Stimulated activated CD8-positive, alpha-beta memory T cell treated with anti-CD3 and anti-CD28 coated beads, Interleukin-2, amount 100 ng/mL, for 48 hours (primary cell): ENCODE results near the gene LYL1.

ENCODE experiments used
- DNase-seq, 2 donors: peaks; one replicate each; pipeline ENCODE4 v3.0.0-alpha.2; 2020; ENCODE audit warnings: low read depth in 2 of 2

Gene LYL1

GRCh38 chr19:13056052-13056660, 46.5 kb downstream of the LYL1 start:
- DNase-seq, result no peak

- DNase-seq, result no peak
These were observed 47.2 kb downstream of the LYL1 start for GRCh38 chr19:13055213-13056051.

DNA sequence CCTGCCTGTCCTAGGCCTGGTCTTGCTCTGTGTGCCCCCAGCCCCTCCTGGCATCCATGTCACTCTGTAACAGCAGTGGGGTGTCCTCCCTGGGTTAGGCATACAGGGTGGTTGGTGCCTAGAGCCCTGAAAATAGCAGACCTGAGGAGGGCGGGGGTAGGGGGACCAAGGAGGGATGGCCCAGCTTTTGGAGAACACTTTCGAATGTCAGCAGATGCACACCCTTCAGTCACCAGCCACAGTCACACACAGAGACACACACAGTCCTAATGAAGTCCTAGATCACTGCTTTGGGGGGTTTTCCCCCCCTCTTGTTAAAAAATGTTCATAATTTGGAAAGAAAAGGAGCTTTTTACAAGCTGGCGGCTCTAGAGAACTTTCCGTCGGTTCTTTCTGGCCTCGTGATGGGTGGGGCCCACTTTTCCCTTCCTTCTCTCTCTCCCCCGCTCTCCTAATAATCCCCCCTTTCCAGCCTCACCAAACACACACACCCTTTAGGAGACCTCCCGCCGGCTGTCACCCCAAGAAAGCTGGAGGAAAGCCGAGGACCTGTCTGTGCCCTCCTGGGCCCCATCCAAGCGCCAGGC, 47.9 kb downstream of the LYL1 start:
- DNase-seq, result no peak

DNA sequence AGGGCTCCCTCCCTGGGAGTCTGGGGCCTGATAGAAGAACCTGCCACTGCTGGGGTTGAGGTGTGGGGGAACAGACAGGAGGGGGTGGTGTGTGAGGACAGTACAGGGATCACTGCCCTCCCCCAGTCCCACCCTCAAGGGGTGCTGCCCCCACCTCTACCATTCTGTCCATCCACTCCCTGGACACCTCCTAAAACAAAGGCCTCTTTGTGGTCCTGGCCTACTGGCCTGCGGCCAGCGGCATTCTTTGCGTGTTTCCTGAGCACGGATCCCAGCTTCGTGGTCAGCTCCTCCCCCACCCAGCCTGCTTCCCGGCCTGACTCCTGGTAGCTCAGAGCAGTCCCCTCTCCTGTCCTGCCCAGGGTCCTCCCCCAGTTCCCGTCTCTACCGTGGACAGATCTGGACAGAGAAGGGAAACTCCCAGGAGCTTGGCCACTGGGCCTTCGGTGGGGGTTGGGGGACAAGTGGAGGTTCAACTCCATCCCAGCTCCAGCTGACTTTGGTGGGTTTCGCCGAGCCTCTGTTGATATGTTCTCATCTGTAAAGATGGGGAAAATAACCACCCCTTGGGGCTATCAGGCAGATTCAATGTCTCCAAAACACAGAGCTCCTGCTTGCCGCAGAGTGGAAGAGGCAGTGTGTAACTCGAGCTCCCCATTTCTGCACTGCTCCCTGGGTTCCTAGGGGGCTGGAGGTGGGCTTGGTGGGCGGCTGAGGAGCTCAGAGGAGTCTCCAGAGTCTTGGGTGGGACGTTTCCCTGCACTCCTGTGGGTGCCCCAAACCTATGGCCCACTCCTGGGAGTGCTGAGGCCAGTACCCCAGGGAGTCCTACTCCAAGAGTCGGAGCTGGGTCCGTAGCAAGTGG, 48.7 kb downstream of the LYL1 start:
- no peak for DNase-seq

DNA sequence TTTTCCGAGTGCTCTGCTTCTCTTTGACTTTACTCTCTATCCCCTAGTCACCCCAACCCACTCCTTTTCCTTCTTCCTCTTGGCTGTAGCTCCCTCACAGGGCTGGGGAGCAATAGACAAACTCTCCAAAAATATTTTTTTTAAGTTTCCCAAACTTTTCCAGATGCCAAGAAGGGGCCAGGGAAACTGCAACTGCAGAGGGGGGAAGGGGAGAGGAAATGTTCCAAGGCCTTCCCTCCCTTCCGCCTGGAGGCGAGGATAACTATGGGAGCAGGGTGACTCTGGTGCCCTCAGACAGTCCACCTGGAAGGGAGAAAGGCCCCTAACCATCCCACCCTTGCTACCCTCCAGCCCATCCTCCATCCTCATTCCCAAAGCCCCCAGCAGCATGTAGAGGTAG, 49.4 kb downstream of the LYL1 start:
- no peak for DNase-seq

- DNase-seq, result no peak
These were observed 50.0 kb downstream of the LYL1 start for GRCh38 chr19:13052447-13053175.

GRCh38 chr19:13051557-13052165, 51.0 kb downstream of the LYL1 start:
- DNase-seq, result no peak

DNA sequence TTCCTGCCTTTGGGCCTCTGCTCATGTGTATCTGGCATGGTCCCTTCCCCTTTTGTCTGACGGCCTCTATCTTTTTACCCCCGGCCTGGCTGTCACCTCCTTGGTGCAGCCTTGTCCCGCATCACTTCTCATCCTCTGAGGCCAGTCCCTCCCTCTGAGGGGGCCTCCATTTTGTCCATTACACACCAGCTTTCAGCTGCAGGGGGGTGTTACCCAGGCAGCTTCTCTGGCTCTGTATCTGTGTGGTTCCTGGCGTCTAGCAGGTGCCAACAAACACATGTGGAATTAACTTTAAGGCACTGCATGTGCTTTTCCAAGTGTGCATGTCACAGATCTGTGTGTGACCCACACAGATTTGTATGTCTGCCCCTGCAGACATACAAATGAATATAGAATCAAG, 52.4 kb downstream of the LYL1 start:
- no peak for DNase-seq
